ENCODE measurements around the gene RASL12.
A peak's percentile ranks its signal among the peaks of the same experiment; 100 is the strongest.

The RASL12 gene

DNA sequence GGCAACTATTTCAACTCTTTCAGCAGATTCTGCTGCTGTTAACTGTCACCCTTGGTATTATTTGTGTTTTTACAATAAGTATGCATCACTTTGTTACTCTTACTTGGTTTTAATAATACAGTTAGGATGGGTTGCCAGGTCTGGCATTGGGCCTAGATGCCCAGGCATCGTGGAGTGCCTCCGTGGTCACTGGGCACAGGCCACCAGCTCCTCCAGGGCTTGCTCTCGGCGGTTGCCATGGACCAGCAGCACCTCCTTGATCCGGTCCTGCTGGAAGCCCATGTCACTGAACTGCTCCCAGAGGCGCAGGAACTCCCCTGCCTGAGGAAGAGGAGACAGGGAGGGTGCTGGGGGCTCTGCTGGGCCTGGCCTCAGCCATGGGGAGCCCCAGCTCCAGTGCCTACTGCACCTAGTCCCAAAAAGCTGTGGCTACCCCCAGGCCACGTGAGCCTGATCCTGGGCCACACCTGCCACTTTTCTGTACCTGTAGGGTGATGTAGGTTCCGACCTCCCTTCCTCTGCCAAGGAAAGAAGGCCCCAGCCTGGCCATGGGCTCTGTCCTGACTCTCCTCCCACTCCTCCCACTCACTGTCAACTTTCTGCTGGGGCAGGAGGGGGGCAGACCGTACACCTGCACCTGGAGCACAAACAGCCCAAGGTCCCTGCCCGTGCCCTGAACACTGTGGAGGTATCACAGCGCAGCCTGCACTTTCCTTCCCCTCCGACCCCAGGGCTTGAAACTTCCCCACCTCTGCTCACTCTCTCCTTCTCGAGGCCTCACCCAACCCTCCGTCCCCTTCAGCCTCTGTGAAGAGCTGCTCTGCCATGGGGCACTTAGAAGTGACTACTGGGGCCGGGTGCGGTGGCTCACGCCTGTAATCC, 25.4 kb upstream of the RASL12 start:
- TF ChIP-seq, protein P1, sequence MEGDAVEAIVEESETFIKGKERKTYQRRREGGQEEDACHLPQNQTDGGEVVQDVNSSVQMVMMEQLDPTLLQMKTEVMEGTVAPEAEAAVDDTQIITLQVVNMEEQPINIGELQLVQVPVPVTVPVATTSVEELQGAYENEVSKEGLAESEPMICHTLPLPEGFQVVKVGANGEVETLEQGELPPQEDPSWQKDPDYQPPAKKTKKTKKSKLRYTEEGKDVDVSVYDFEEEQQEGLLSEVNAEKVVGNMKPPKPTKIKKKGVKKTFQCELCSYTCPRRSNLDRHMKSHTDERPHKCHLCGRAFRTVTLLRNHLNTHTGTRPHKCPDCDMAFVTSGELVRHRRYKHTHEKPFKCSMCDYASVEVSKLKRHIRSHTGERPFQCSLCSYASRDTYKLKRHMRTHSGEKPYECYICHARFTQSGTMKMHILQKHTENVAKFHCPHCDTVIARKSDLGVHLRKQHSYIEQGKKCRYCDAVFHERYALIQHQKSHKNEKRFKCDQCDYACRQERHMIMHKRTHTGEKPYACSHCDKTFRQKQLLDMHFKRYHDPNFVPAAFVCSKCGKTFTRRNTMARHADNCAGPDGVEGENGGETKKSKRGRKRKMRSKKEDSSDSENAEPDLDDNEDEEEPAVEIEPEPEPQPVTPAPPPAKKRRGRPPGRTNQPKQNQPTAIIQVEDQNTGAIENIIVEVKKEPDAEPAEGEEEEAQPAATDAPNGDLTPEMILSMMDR (IDR thresholded peaks at IDR 0.05; ENCODE audit: poor library complexity, severe bottlenecking): no peak
- no peaks in the 10 kb centered on the region for H3K36me3 ChIP-seq (ENCODE audit: low read depth)
- no peaks in the 10 kb centered on the region for H3K4me1 ChIP-seq (ENCODE audit: insufficient read depth, poor library complexity, severe bottlenecking)
- H3K27ac ChIP-seq (ENCODE audit: poor library complexity, severe bottlenecking): no peak overlapping the region
- no peak for ATAC-seq (ENCODE audit: low read depth)
- peak; percentile 66 for DNase-seq (ENCODE audit: low spot score)
- H3K4me3 ChIP-seq (ENCODE audit: severe bottlenecking): no peak overlapping the region
- H3K27me3 ChIP-seq (ENCODE audit: insufficient read depth, poor library complexity, severe bottlenecking): no peaks in the 10 kb centered on the region
- no peaks in the 10 kb centered on the region for H3K9me3 ChIP-seq (ENCODE audit: severe bottlenecking)

DNA sequence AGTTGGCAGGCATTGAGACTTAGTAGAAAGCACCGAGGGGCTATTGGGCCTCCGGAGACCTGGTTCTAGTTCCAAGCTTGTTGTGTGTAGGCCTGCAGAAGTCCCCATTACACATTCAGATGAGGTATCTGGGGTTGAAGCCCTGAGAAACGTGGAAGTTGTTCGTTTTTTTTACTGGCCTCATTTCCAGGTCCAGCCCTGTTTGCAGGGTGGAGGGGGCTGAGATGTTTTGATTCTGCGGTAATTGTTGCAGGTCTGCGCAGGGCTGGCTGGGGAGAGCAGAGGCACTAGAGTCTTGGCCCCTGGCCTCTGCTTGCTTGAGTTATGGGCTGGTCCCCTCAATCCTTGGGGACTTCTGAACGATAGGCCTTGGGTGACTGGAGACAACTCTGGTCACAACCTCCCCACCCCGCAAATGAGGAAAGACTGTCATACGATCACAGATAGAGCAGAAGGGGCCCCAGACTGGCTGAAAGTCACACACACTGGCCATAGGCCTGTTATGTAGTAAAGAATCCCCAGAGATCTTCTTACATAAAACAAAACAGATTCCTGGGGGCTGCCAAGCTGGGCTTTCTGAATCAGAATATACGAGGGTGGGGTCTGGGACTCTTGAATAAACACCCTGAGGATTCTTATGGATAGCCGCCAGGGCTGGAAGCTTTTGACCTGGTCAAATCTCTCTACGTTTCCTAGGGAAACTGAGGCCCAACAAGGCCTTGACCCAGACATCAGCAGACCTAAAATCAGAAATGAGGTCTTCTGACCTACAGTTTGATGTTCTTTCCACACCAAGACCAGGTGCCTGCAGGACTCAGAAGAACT, 24.4 kb upstream of the RASL12 start:
- H3K27me3 ChIP-seq (ENCODE audit: insufficient read depth, poor library complexity, severe bottlenecking): no peaks in the 10 kb centered on the region
- H3K4me3 ChIP-seq (ENCODE audit: severe bottlenecking): no peak overlapping the region
- TF ChIP-seq, protein P1 (IDR thresholded peaks at IDR 0.05; ENCODE audit: poor library complexity, severe bottlenecking): no peak
- H3K27ac ChIP-seq (ENCODE audit: poor library complexity, severe bottlenecking): no peak overlapping the region
- H3K36me3 ChIP-seq (ENCODE audit: low read depth): no peaks in the 10 kb centered on the region
- H3K4me1 ChIP-seq (ENCODE audit: insufficient read depth, poor library complexity, severe bottlenecking): no peaks in the 10 kb centered on the region
- ATAC-seq (ENCODE audit: low read depth): no peak
- DNase-seq (ENCODE audit: low spot score): peak; percentile 34
- H3K9me3 ChIP-seq (ENCODE audit: severe bottlenecking): no peaks in the 10 kb centered on the region

DNA sequence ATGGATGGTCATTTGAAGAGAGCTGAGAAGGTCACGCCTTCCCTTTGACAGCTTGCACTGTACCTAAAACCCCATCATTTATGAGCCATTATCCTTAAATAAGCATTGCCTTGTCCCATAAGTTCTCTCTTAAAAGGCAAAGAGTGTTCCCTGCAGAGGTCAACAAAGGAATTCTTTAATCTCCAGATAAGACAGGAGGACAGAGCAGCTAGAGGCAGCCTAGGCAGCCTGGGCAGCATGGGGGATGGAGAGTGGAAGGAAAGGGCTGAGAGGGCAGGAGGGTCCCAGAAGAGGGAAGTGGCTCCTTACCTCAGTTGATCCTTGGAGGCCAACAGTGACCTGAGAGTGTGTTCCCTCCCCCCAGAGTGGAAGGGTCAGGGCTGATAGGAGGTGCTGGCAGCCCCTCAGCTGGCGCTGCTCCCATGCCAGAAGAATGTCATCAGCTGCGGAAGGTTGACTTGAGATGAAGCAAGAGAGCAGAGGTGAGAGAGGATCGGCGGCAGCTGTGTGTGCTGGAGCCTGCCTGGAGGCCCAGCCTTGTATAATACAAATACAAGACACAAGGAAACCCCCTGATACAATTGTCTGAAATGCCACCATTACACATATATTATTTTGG, 21.5 kb upstream of the RASL12 start:
- ATAC-seq (ENCODE audit: low read depth) (no peak), DNase-seq (ENCODE audit: low spot score) (no peak)
- Histone ChIP-seq H3K36me3 (ENCODE audit: low read depth) (no peaks in the 10 kb centered on the region), H3K9me3 (ENCODE audit: severe bottlenecking) (no peaks in the 10 kb centered on the region), H3K27me3 (ENCODE audit: insufficient read depth, poor library complexity, severe bottlenecking) (no peaks in the 10 kb centered on the region), H3K4me3 (ENCODE audit: severe bottlenecking) (no peak overlapping the region), H3K27ac (ENCODE audit: poor library complexity, severe bottlenecking) (no peak overlapping the region), H3K4me1 (ENCODE audit: insufficient read depth, poor library complexity, severe bottlenecking) (no peaks in the 10 kb centered on the region)
- TF ChIP-seq, protein P1 (IDR thresholded peaks at IDR 0.05; ENCODE audit: poor library complexity, severe bottlenecking): no peak

DNA sequence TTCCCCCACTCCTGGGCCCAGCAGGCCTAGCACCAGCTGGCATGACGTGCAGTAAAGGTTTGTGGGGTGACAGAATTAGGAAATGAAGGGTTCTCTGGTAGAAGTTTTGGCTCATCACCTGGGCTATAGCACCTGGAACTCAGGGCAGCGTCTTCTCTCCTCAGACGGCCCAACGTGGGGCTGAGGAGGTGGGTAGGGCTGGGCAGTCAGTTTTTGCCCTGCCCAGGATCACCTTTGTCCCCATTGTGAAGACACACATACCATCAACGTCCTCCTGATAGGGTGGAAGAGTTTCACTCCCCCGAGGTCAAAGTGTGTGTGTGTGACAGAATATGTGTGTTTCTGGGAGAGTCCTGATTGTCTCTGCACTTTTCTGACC, 20.8 kb upstream of the RASL12 start:
- TF ChIP-seq, protein P1 (IDR thresholded peaks at IDR 0.05; ENCODE audit: poor library complexity, severe bottlenecking): no peak
- Histone ChIP-seq H3K27ac (ENCODE audit: poor library complexity, severe bottlenecking) (no peak overlapping the region), H3K4me3 (ENCODE audit: severe bottlenecking) (no peak overlapping the region), H3K4me1 (ENCODE audit: insufficient read depth, poor library complexity, severe bottlenecking) (no peaks in the 10 kb centered on the region), H3K36me3 (ENCODE audit: low read depth) (no peaks in the 10 kb centered on the region), H3K9me3 (ENCODE audit: severe bottlenecking) (no peaks in the 10 kb centered on the region), H3K27me3 (ENCODE audit: insufficient read depth, poor library complexity, severe bottlenecking) (no peaks in the 10 kb centered on the region)
- ATAC-seq (ENCODE audit: low read depth): no peak
- no peak for DNase-seq (ENCODE audit: low spot score)
